ENCODE measurements around the gene FNDC3B. TPM values are rescaled to one million over a fixed set of nuclear protein-coding genes. Genes with fewer than 3 reads are reported as not detected.

Gene FNDC3B
- total and polyA plus RNA-seq, 4 donors, result 13.3 to 175 (median 100) TPM

DNA sequence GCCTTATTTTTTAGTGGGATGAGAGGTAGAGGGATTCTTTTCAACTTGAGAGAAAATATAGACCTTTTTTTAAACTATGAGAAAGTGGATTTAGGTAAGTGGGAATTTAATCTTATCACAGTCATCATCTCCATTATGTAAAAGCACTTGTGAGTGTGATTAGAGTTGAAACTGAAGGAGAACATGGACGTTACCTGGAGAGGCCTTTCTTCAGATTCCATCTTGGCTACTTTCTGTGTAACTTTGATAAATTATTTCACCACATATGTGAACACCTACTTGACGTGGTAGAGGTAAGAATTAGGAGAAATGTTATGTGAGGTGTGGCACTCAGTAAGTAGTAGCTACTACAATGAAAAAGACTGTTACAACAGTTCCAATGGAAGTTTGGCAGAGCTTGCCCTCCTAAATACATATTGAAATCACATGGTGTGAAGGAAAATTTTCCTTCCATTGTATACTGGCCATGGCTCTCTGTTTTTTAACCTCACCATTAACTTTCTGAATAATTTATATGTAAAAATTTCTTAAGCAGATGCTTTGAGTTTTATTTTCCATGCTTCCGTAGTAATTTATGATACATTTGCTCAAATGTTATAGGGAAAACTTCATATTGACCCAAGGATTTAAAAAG, 193.3 kb downstream of the FNDC3B start:
- Histone ChIP-seq H3K27me3 (ENCODE audit: control insufficient read depth in 3 of 3, insufficient read depth in 3 of 3, low read length in 2 of 3) (no peaks in the 10 kb centered on the region), H3K9ac (ENCODE audit: insufficient read depth in 1 of 2, low read length in 2 of 2) (no peak overlapping the region), H3K27ac (ENCODE audit: low read depth in 1 of 2, low read length in 1 of 2) (no peak overlapping the region), H3K4me1 (ENCODE audit: control insufficient read depth in 5 of 5, insufficient read depth in 5 of 5, low read length in 5 of 5) (peaks cover 0 to 25% (median 3%) of the 10 kb centered on the region in 5 donors), H3K9me3 (ENCODE audit: control insufficient read depth in 4 of 4, insufficient read depth in 3 of 4, low read length in 3 of 4) (no peaks in the 10 kb centered on the region), H3K36me3 (ENCODE audit: control insufficient read depth in 4 of 4, insufficient read depth in 4 of 4, low read length in 4 of 4) (peaks cover 0 to 4% (median 2%) of the 10 kb centered on the region in 4 donors), H3K4me3 (no peak overlapping the region)
- DNase-seq (no peak), ATAC-seq (ENCODE audit: insufficient read depth, low FRiP score) (no peak)
- TF ChIP-seq, protein P1, sequence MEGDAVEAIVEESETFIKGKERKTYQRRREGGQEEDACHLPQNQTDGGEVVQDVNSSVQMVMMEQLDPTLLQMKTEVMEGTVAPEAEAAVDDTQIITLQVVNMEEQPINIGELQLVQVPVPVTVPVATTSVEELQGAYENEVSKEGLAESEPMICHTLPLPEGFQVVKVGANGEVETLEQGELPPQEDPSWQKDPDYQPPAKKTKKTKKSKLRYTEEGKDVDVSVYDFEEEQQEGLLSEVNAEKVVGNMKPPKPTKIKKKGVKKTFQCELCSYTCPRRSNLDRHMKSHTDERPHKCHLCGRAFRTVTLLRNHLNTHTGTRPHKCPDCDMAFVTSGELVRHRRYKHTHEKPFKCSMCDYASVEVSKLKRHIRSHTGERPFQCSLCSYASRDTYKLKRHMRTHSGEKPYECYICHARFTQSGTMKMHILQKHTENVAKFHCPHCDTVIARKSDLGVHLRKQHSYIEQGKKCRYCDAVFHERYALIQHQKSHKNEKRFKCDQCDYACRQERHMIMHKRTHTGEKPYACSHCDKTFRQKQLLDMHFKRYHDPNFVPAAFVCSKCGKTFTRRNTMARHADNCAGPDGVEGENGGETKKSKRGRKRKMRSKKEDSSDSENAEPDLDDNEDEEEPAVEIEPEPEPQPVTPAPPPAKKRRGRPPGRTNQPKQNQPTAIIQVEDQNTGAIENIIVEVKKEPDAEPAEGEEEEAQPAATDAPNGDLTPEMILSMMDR (IDR thresholded peaks at IDR 0.05; ENCODE audit: control extremely low read depth, extremely low read depth), result no peak
- WGBS, 2 donors, result 67 to 77% methylated on average over 3 of the region's 3 CpGs

DNA sequence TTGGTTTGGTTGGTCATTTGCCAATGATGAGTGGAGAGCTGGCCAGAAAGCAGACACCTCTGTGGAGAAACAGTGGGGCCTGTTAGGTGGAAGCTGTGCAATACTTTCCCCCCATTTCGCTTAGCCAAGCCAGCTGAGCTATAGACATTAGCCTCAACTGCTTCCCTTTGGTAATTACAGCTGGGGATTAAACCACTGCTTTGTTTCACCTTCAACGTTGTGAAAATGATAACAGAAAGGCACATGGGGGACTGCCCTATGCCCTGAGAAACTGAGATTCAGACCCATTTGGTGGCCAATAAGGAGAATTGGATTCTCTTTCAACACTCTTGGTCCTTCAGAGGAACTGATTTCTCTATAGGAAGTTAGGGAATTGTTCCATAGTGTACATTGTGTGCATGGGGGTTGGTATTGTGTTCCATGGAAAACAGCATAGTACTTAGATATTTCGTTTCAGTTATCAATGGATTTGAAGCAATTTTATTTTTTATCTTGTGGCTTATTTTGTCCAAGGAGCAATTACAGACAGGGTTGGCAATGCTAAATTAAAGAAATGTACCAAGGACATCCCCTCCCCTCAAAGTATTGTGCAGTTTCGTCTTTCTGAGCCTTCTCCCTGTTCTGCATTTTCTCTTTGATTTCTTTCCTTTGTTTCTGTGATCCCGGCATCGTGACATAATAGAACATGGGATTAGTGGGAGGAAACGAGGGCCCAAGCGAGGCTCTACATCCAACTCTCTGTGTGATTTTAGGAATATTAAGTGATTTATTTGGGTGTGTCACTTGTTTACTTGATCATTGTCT, 194.3 kb downstream of the FNDC3B start:
- peak overlapping the region in 1 of 2 donors; percentile 9 for H3K27ac ChIP-seq (ENCODE audit: low read depth in 1 of 2, low read length in 1 of 2)

DNA sequence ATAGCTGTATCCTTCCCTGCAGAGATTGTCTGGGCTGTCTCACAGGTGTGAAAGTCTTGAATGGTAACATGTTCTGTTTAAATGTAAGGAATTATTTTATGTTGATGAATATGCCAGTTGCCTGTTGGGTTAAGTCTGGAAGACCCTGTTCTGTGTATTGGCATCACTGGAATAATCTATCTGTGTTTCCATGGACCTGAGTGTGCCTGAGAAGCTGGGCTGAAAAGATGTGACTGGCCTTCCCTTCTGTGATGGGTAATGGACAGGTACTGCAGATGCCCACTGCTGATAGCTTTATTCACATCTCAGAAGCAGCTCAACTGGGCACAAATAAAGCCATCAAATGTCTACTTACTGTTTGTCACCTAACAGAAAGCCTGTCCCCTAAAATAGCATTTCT, 196.3 kb downstream of the FNDC3B start:
- peaks cover 0 to 25% (median 6%) of the 10 kb centered on the region in 5 donors for H3K4me1 ChIP-seq (ENCODE audit: control insufficient read depth in 5 of 5, insufficient read depth in 5 of 5, low read length in 5 of 5)
- no peak for ATAC-seq (ENCODE audit: insufficient read depth, low FRiP score)

More for the DNA sequence above, 194.3 kb downstream of the FNDC3B start:
- DNase-seq, result no peak
- Histone ChIP-seq H3K36me3 (ENCODE audit: control insufficient read depth in 4 of 4, insufficient read depth in 4 of 4, low read length in 4 of 4) (peaks cover 0 to 6% (median 2%) of the 10 kb centered on the region in 4 donors), H3K9me3 (ENCODE audit: control insufficient read depth in 4 of 4, insufficient read depth in 3 of 4, low read length in 3 of 4) (no peaks in the 10 kb centered on the region), H3K9ac (ENCODE audit: insufficient read depth in 1 of 2, low read length in 2 of 2) (no peak overlapping the region), H3K4me3 (no peak overlapping the region), H3K4me1 (ENCODE audit: control insufficient read depth in 5 of 5, insufficient read depth in 5 of 5, low read length in 5 of 5) (peaks cover 0 to 25% (median 3%) of the 10 kb centered on the region in 5 donors), H3K27me3 (ENCODE audit: control insufficient read depth in 3 of 3, insufficient read depth in 3 of 3, low read length in 2 of 3) (no peaks in the 10 kb centered on the region)
- 76 to 80% methylated on average over 8 of the region's 8 CpGs for WGBS, 2 donors
- ATAC-seq (ENCODE audit: insufficient read depth, low FRiP score), result no peak
- TF ChIP-seq, protein P1 (IDR thresholded peaks at IDR 0.05; ENCODE audit: control extremely low read depth, extremely low read depth), result no peak

More for the DNA sequence above, 196.3 kb downstream of the FNDC3B start:
- Histone ChIP-seq H3K27me3 (ENCODE audit: control insufficient read depth in 3 of 3, insufficient read depth in 3 of 3, low read length in 2 of 3) (no peaks in the 10 kb centered on the region), H3K9me3 (ENCODE audit: control insufficient read depth in 4 of 4, insufficient read depth in 3 of 4, low read length in 3 of 4) (no peaks in the 10 kb centered on the region), H3K27ac (ENCODE audit: low read depth in 1 of 2, low read length in 1 of 2) (no peak overlapping the region), H3K9ac (ENCODE audit: insufficient read depth in 1 of 2, low read length in 2 of 2) (no peak overlapping the region), H3K36me3 (ENCODE audit: control insufficient read depth in 4 of 4, insufficient read depth in 4 of 4, low read length in 4 of 4) (peaks cover 0 to 6% (median 1%) of the 10 kb centered on the region in 4 donors), H3K4me3 (no peak overlapping the region)
- no peak for DNase-seq
- TF ChIP-seq, protein P1 (IDR thresholded peaks at IDR 0.05; ENCODE audit: control extremely low read depth, extremely low read depth), result no peak

All from lung (tissue), 12 donors.